ENCODE results near the gene ZNF628.

DNA sequence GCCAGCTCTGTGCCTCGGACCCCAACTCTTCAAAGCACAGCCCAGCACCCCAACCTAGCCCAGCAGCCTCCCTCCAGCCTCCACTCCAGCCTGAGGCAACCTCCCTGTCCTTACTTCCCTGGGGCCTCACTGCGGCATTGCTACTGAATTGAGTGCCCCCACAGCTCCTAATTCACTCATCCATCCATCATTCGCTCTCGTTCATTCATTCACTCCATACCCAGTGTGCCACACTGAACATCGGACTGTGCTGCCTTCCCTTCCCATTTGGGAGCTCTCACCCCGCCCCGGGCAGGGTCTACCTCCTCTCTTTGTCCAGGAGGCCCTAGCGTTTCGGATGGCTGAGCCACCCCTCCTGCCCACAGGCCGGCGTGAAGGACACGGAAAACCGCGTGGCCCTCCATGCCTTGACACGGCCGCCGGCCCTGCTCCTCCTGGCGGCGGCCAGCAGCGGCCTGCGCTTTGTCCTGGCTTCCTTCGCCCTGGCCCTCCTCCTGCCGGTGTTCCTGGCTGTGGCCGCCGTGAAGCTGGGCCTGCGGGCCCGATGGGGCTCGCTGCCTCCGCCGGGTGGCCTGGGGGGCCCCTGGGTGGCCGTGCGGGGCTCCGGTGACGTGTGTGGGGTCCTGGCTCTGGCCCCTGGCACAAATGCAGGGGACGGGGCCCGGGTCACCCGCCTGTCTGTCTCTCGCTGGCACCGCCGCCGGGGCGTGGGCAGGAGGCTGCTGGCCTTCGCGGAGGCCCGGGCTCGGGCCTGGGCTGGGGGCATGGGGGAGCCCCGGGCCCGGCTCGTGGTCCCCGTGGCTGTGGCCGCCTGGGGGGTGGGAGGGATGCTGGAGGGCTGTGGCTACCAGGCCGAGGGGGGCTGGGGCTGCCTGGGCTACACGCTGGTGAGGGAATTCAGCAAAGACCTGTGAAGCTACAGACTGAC, 9.9 kb downstream of the ZNF628 start:
- TF ChIP-seq, protein P1, sequence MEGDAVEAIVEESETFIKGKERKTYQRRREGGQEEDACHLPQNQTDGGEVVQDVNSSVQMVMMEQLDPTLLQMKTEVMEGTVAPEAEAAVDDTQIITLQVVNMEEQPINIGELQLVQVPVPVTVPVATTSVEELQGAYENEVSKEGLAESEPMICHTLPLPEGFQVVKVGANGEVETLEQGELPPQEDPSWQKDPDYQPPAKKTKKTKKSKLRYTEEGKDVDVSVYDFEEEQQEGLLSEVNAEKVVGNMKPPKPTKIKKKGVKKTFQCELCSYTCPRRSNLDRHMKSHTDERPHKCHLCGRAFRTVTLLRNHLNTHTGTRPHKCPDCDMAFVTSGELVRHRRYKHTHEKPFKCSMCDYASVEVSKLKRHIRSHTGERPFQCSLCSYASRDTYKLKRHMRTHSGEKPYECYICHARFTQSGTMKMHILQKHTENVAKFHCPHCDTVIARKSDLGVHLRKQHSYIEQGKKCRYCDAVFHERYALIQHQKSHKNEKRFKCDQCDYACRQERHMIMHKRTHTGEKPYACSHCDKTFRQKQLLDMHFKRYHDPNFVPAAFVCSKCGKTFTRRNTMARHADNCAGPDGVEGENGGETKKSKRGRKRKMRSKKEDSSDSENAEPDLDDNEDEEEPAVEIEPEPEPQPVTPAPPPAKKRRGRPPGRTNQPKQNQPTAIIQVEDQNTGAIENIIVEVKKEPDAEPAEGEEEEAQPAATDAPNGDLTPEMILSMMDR (IDR thresholded peaks at IDR 0.05; ENCODE audit: borderline replicate concordance, extremely low read depth, low read length, poor library complexity, severe bottlenecking) = no peak
- no peak for TF ChIP-seq EZH2 (IDR thresholded peaks at IDR 0.05; ENCODE audit: borderline replicate concordance, low read depth, low read length, severe bottlenecking)

All from DND-41 (cell line).